GM21723 (cell line): ENCODE measurements around the gene PPFIA2.

Experiments used
- ATAC-seq: cut with Tn5 transposase; IDR thresholded peaks from one replicate; pipeline ENCODE4 v1.9.1; 2021; ENCODE audit warnings: mild to moderate bottlenecking, moderate library complexity; ENCODE audit not compliant: unreplicated experiment

PPFIA2 gene

GRCh38 chr12:81564237-81564636 is 194.9 kb downstream of the PPFIA2 start:
- no peak for ATAC-seq

- no peak for ATAC-seq
Measured at GRCh38 chr12:81558031-81558430, 201.1 kb downstream of the PPFIA2 start.

DNA sequence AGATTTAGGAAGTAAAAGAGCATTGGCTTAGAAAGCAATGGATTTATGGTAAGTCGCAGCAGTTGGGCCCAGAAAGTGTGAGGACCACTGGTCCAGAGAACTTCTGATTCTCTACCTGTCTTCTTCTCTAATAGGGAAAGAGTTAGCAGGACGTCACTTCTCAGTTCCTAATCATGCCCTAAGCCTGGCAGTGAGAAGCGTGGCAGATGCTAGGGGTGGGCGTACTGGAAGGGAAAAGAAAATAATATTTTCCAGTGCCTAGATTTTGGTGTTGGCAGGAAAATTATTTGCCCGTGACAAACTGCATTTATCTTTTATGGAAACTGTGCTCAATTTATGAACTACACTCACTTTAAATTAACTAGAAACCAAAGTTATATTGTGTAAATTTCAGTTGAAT is 212.3 kb downstream of the PPFIA2 start:
- no peak for ATAC-seq

DNA sequence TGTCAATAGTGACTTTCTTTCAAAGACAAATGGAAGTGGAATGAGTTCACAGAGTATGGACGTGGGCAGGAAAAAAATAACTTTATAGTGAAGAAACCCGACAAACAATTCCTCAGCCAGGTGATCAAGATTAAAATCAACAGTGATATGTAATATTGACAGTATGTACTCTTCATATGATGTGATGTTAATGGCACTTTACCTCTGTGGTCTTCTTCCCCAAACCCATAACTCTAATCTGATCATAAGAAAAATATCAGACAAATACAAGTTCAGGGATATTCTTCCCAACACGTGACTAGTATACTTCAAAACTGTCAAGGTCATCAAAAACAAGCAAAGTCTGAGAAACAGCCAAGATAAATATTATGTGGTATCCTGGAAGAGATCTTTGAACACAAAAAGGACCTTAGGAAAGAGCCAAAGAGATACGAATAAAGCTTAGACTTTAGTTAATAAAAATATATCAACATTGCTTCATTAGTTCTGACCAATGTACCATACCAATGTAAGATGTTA is 215.5 kb downstream of the PPFIA2 start:
- ATAC-seq: no peak

DNA sequence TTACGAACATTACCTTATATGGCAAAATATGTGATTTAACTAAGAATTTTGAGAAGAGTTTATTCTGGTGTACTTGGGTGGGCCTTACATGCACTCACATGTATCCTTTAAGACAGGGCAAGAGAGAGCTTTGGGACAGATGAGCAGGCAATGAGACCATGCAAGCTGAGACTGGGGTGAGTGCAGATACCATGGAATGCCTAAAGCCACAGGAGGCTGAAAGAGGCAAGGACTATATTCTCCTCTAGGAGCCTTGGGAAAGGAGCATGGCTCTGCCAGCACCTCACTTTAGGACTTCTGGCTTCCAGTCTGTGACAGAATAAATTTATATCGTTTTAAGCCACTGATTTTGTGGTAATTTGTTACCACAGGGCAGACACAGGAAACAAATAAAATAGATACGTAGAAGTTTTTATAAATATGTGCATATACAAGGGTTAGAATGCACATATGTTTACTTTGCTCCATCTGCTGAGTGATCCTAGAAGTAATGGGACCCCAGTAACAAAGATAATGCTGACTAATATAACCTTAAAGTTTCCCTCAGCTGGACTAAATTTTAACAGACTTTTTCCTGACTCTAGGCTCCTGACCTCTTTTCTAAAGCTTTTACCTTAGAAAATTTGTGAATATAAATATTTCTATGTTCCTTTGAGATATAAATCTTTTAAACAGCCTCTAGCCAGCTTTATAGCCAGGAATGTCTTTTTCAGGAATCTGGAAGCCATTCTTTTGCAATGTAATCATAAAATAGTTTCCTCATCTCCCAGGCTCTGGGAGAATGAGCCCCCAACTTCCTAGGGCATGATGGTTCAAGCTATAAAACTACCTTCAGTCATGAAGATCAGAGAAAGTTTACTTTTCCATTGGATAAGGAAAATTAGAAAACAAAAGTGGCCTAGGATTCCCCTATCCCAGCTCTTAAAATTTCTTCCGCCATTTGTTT is 216.8 kb downstream of the PPFIA2 start:
- ATAC-seq: no peak

DNA sequence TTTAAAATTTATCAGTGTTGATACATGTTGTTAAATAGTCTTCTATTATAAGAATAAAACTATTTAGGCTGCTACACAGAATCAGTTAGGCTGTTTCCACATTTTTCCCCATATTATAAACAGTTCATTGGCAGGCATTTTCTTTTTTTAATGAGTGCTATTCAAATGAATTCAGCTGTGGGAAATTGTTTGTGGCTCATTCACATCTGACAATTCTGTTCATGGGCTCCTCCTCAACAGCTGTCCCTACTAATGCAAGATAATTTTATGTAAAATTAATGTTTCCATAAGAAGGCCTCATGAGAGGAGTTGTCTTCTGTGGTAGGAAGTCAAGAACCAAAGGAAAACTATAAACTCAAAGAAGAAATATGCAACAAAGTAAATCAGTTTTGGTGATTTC is 218.0 kb downstream of the PPFIA2 start:
- no peak for ATAC-seq

DNA sequence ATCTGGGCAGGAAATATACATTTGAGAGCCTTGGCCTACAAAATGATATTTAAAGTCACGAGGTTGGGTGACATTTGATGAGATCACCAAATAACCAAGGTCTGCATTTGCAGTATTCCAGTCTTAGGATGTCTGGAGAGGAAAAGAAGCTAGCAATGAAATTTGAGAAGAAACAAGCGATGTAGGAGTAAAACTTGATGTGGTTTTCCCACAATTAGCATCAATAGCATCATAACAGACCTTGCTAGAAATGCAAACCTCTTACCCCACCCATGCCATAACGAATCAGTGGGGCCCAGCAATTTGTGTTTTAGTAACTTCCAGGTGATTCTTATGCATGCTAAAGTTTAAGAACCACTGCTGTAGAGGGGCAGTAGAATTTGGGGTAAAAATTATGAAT is 219.9 kb downstream of the PPFIA2 start:
- ATAC-seq: no peak

DNA sequence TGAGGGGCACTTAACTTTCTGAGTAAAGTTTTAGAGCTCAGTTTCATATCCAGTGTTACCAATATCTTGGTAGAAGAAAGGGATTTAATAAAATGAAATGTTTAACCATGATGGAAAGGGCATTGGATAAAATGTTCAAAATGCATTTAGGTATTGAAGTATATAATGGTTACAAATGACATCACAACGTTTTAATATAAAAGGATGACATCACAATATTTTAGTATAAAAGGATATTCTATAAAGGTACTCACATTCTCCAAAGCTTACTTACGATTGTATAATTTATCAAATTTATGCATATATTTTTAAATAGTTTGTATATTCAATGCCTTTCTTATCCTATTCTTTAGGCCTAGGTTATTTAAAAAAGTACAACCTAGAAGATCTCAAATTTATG is 226.1 kb downstream of the PPFIA2 start:
- ATAC-seq: no peak

- ATAC-seq: no peak
Measured at GRCh38 chr12:81530352-81530751, 228.8 kb downstream of the PPFIA2 start.

DNA sequence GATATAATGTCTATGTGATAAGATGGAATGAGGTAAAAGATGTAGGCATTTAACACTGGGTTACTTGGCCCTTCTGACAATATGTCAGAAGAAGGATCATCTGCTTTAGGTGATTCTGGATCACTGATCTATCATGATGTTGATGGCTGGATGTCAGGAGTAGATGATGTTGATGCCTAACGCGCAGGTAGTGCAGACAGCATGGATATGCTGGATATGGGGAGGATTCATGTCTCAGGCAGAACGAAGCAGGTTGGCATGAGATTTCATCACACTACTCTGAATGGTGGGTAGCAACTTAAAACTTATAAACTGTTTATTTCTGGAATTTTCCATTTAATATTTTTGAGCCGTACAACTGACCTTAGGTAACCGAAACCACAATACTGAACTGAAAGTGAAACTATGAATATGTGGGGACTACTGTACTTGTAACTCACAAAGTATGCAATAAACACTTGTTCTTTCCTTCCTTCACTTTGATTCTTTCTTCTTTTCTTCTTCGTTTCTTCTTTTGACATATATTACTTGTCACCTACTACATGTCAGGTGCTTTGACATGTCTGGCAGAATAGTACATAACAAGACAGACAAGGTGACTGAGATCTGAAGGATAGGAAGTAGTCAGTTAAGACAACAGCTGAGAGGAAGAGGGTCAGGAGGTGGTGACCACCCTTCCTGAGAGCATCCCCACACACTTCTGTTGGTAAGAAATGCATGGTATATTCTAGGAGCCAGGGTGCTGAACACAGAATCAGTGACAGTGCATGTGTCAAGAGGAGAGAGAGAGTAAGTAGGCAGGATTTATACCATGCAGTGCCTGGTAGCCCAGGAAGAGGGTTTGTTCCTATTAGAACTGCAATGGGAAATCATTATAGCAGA is 238.8 kb downstream of the PPFIA2 start:
- peak; percentile 65 for ATAC-seq

DNA sequence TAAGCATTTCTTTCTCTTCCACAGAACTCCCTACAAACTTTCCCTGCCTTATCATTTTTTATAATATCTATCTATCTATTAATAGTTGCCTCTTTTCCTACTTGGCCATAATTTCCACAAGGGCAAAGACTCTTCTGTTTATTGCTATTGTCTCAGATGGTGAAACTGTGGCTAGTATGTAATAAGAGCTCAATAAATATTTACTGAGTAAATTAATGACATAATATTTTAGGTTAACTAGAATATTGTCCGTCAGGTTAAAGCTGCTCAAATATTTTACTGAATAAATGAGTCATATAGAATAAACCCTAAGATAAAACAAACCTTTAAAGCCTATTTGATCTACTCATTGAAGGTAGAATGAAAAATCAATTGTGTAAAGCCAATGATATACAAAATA is 240.5 kb downstream of the PPFIA2 start:
- no peak for ATAC-seq

DNA sequence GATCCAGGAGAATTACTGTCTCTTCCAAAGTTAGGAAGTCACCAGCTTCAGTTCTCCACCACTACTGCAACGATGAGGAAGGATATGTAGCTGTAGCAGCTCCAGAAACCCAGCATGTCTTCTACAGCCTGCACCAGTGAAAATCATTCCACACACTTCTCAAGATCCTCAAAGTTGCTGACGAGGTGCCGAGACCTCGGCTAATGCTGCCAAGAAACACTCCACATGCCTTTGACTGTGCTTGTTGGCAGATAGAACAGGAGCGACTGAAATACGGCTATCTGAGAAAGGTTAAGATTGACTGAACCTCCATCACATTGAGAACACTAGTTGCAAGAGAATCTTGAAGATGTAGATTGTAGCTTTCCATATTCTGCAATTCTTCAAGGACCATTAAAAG is 241.9 kb downstream of the PPFIA2 start:
- ATAC-seq: no peak

GRCh38 chr12:81502912-81503695 is 256.0 kb downstream of the PPFIA2 start:
- no peak for ATAC-seq

DNA sequence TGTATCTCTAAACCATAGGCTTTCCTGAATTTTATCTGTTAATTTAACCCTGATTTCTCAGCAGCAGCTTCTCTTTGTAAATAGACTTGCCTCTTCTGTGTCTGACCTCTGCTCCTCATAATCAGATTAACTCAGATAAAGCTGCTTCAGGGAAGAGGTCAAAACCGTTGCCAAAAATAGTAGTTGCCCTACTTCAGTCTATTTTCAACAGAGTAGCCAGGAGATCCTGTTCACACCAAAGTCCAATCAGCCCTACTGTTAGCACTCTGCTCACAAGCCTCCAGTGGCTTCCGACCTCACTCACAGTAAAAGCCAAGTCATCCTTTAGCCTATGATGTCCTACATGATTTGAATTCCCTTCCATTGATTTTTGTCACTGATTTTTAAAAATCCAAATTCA is 258.4 kb downstream of the PPFIA2 start:
- no peak for ATAC-seq

- no peak for ATAC-seq
Measured at GRCh38 chr12:81499809-81500208, 259.3 kb downstream of the PPFIA2 start.

GRCh38 chr12:81492131-81492720 is 266.9 kb downstream of the PPFIA2 start:
- ATAC-seq: no peak

DNA sequence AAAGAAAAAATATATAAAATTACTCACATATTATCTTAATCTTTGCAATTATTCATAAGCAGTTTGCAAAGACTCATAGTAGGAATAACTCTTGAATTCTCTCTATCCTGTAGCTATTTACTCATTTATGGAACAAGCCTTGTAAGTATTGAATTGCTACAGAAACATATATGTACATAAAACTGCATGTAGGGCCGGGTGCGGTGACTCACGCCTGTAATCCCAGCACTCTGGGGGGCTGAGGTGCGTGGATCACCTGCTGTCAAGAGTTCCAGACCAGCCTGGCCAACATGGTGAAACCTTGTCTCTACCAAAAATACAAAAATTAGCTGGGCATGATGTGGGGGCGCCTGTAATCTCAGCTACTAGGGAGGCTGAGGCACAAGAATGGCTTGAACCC is 286.2 kb downstream of the PPFIA2 start:
- no peak for ATAC-seq

DNA sequence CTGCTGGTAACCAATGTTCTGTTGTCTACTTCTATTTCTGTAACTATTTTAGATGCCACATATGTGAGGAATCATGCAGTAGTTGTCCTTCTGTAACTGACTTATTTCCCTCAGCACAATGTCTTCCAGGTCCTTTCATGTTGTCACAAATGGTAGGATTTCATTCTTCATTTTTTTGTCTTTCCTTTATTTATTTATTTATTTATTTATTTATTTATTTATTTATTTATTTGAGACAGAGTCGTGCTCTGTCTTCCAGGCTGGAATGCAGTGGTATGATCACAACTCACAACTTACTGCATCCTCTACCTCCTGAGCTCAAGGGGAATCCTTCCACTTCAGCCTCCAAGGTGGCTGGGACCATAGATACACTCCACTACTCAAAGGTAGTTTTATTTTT is 288.2 kb downstream of the PPFIA2 start:
- no peak for ATAC-seq

GRCh38 chr12:81468206-81468605 is 290.9 kb downstream of the PPFIA2 start:
- no peak for ATAC-seq

DNA sequence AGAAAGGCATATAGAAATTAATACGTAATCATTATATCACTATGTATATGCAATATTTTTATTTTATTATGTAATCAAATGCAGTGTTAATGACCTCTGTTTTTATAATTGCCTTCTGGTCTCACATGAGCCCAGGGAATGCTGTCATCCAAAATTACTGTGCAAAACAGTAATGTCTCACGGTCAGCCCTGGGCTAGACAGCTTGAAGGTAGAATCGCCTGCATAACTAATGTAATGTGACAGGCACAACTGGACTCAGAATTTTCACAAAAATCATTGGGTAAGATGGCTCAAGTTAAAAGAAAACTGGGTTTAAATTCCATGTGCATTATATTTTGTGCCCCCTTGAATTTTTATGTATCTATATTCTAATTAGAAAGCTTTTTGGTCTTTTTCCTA is 293.3 kb downstream of the PPFIA2 start:
- no peak for ATAC-seq
